OCI-LY3 (cell line): ENCODE measurements around the gene ADGRV1.

Experiments
- H2AFZ ChIP-seq: fragments of 200-600, 300-600 bp; shearing (Covaris generic); 2 replicates; pipeline ENCODE4 v1.6.0; 2014; ENCODE audit warnings: antibody characterized with exemption, low read depth, low read length
- H3K27ac ChIP-seq: fragments of 200-600, 300-600 bp; sonication (generic); 2 replicates; pipeline ENCODE4 v1.5.1; 2014; ENCODE audit warnings: mild to moderate bottlenecking, low read length, moderate library complexity, mixed read lengths
- H3K27me3 ChIP-seq: fragments of 200-600, 300-600 bp; sonication (generic); 2 replicates; pipeline ENCODE4 v1.6.1; 2014; ENCODE audit warnings: low read depth, low read length, mixed read lengths
- H3K36me3 ChIP-seq: fragments of 200-600, 300-600 bp; sonication (generic); replicated peaks from 2 replicates; pipeline ENCODE3; 2014; ENCODE audit warnings: low read depth, low read length, mixed read lengths
- H3K4me1 ChIP-seq: fragments of 300-600, 200-600 bp; sonication (generic); 2 replicates; pipeline ENCODE4 v1.6.1; 2014; ENCODE audit warnings: low read length, mixed read lengths
- H3K4me2 ChIP-seq: fragments of 200-600, 300-600 bp; sonication (generic); 2 replicates; pipeline ENCODE4 v1.6.1; 2014; ENCODE audit warnings: low read length, mixed read lengths
- H3K4me3 ChIP-seq: fragments of 300-600, 200-600 bp; sonication (generic); 2 replicates; pipeline ENCODE4 v1.5.1; 2014; ENCODE audit warnings: antibody characterized with exemption, mild to moderate bottlenecking, low read length, moderate library complexity
- H3K79me2 ChIP-seq: fragments of 300-600, 200-600 bp; shearing (Covaris generic); 2 replicates; pipeline ENCODE4 v1.6.1; 2014; ENCODE audit warnings: mild to moderate bottlenecking, low read length, mixed read lengths
- H3K9ac ChIP-seq: fragments of 300-600, 200-600 bp; shearing (Covaris generic); 2 replicates; pipeline ENCODE4 v1.6.0; 2014; ENCODE audit warnings: mild to moderate bottlenecking, low read length, moderate library complexity
- H3K9me3 ChIP-seq: fragments of 200-600, 300-600 bp; shearing (Covaris generic); 2 replicates; pipeline ENCODE4 v1.6.1; 2014; ENCODE audit warnings: low read length, mixed read lengths; ENCODE audit not compliant: insufficient read depth
- H4K20me1 ChIP-seq: fragments of 200-600, 300-600 bp; sonication (generic); 2 replicates; pipeline ENCODE4 v1.6.1; 2016; ENCODE audit warnings: low read length, mixed read lengths; ENCODE audit not compliant: insufficient read depth
- EZH2phosphoT487 ChIP-seq: fragments of 200-600 bp; shearing (Covaris generic); IDR thresholded peaks from 2 replicates; pipeline ENCODE4 v1.6.1; 2018; ENCODE audit warnings: antibody characterized with exemption, mixed run types, low read depth
- TF ChIP-seq, protein P1 (sequence below): fragments of 200-600, 300-600 bp; sonication (generic); IDR thresholded peaks from 2 replicates; pipeline ENCODE4 v1.5.1; 2014; ENCODE audit warnings: antibody characterized with exemption, low read length, low read depth

ADGRV1 gene

DNA sequence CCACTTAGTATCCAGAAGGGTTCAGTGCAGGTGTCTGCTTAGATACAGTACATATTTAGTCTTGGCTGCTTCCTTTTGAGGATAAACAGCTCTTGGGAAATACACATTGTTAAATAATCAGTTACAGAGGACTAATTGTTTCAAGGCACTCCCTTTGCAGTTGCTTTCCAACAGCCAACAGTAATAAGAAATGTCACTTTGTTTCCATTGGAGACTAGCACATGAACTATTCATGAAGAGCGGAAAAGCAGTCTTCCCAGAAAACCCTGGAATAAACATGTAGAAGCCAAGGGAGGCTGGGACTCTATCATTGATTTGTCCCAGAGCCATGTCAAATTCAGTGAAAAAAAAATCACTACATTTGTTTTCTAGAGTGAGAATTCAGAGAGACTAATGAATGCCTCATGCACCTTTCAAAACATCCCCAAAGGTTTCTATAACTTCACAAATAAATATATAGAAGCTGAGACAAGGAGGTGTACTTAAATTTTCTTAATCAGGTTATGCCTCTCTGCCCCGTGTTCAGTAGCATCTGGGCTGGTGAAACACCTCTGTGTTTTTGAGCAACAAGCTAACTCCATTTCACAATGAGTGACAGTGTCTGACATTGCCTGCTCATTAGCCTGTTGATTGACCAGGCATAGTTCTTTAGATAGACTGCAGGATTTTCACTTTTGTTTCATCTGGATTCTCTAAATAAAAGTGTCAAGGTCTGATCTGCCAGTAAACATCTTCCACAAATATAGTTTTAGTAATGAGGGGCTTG is 553.1 kb downstream of the ADGRV1 start:
- Histone ChIP-seq H3K27me3 (no peaks in the 10 kb centered on the region), H3K27ac (no peak overlapping the region), H3K9me3 (no peaks in the 10 kb centered on the region), H3K4me3 (no peak overlapping the region), H3K4me1 (no peaks in the 10 kb centered on the region), H4K20me1 (no peaks in the 10 kb centered on the region), H3K36me3 (no peaks in the 10 kb centered on the region), H2AFZ (no peak overlapping the region), H3K4me2 (no peak overlapping the region), H3K79me2 (no peaks in the 10 kb centered on the region), H3K9ac (no peak overlapping the region)
- TF ChIP-seq EZH2phosphoT487, result no peak

DNA sequence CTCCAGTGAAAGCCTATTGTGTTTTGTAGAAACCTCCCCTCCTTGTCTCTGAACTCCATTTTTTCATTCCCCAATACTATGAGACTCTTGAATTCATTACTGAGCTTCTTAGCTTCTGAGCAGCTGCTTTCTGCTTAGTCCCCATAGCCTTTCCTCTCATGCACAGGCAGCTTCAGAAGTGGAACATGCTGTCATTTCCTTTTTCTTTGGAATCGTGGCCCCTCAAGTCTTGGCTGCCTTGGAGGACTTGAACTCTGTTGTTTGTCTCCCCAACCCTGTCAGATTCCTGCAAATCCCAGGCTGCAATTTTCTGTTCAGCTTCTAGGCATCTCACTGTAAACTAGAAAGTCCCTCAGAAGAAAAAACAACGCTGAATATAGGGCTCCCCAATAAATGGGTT is 556.1 kb downstream of the ADGRV1 start:
- Histone ChIP-seq H3K79me2 (no peaks in the 10 kb centered on the region), H3K4me2 (no peak overlapping the region), H2AFZ (no peak overlapping the region), H4K20me1 (no peaks in the 10 kb centered on the region), H3K9me3 (no peaks in the 10 kb centered on the region), H3K4me3 (no peak overlapping the region), H3K27ac (no peak overlapping the region), H3K36me3 (no peaks in the 10 kb centered on the region), H3K27me3 (no peaks in the 10 kb centered on the region), H3K4me1 (no peaks in the 10 kb centered on the region), H3K9ac (no peak overlapping the region)
- no peak for TF ChIP-seq EZH2phosphoT487
- TF ChIP-seq, protein P1, sequence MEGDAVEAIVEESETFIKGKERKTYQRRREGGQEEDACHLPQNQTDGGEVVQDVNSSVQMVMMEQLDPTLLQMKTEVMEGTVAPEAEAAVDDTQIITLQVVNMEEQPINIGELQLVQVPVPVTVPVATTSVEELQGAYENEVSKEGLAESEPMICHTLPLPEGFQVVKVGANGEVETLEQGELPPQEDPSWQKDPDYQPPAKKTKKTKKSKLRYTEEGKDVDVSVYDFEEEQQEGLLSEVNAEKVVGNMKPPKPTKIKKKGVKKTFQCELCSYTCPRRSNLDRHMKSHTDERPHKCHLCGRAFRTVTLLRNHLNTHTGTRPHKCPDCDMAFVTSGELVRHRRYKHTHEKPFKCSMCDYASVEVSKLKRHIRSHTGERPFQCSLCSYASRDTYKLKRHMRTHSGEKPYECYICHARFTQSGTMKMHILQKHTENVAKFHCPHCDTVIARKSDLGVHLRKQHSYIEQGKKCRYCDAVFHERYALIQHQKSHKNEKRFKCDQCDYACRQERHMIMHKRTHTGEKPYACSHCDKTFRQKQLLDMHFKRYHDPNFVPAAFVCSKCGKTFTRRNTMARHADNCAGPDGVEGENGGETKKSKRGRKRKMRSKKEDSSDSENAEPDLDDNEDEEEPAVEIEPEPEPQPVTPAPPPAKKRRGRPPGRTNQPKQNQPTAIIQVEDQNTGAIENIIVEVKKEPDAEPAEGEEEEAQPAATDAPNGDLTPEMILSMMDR, result no peak

DNA sequence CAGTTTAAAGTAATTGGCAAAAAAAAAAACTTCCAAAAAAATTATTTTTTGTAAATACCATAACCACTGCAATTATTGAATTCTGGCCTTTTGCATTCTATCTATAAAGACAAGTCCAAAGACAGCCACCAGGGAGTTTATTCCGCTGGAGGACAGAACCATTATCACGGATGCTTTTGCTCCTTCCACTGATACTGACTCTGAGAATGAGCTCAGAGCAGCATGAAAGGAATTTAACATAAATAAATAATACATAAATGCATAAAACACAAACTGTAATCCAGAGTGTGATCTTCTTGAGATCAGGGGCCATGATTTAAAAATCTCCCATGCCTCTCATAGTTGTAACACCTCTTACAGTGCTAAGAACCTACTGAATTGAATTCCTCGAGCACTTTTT is 559.8 kb downstream of the ADGRV1 start:
- H3K4me3 ChIP-seq, result no peak overlapping the region
- H3K9me3 ChIP-seq, result no peaks in the 10 kb centered on the region
- H3K4me1 ChIP-seq, result no peaks in the 10 kb centered on the region
- no peaks in the 10 kb centered on the region for H3K27me3 ChIP-seq
- no peak overlapping the region for H2AFZ ChIP-seq
- H3K36me3 ChIP-seq, result no peaks in the 10 kb centered on the region
- H3K9ac ChIP-seq, result no peak overlapping the region
- H3K27ac ChIP-seq, result no peak overlapping the region
- H3K4me2 ChIP-seq, result no peak overlapping the region
- H4K20me1 ChIP-seq, result no peaks in the 10 kb centered on the region
- no peaks in the 10 kb centered on the region for H3K79me2 ChIP-seq
- TF ChIP-seq EZH2phosphoT487, result no peak
- TF ChIP-seq, protein P1, result no peak

DNA sequence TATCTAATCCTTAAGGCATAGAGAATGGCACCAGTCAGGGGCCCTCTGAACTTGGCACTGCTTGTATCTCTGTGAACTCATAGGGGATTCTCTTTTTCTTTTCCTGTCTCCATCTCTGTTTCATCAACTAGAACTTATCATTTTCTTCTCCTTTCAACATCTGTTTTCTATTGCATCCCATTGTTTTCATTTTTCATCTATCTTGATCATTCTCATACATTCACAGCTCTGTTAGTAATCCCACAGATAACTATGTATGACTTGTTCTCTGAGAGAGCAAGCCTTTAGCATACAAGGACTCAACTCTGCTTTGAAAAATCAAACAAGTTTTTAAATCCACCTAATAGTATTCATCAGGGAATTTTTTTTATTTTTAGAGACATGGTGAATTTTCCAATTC is 560.2 kb downstream of the ADGRV1 start:
- TF ChIP-seq, protein P1, result no peak
- no peak for TF ChIP-seq EZH2phosphoT487
- Histone ChIP-seq H3K36me3 (no peaks in the 10 kb centered on the region), H3K9me3 (no peaks in the 10 kb centered on the region), H3K27ac (no peak overlapping the region), H3K27me3 (no peaks in the 10 kb centered on the region), H4K20me1 (no peaks in the 10 kb centered on the region), H3K4me1 (no peaks in the 10 kb centered on the region), H3K79me2 (no peaks in the 10 kb centered on the region), H3K9ac (no peak overlapping the region), H3K4me2 (no peak overlapping the region), H2AFZ (no peak overlapping the region), H3K4me3 (no peak overlapping the region)
